ENCODE measurements around the gene IFI27. TPM values are rescaled to one million over a fixed set of nuclear protein-coding genes. Genes with fewer than 3 reads are reported as not detected.

IFI27 gene
- total and polyA plus RNA-seq, 2 of the 4 experiments (the other 2 are of a cell fraction), result under 0.01 to 0.60 TPM

GRCh38 chr14:94144765-94145164 lies 34.2 kb downstream of the IFI27 start:
- POLR2A ChIA-PET (ENCODE audit: unreplicated experiment), result no interaction called here
- no peak overlapping the region for H2AK5ac ChIP-seq (ENCODE audit: low read depth, low read length)
- no peak overlapping the region for H2BK20ac ChIP-seq (ENCODE audit: low read depth, low read length)
- BruUV-seq (replicated peaks), result no TSS peak
- H3K18ac ChIP-seq (ENCODE audit: low read depth, low read length), result no peak overlapping the region
- no peaks in the 10 kb centered on the region for H3K79me1 ChIP-seq (ENCODE audit: low read depth in 1 of 2, low read length in 2 of 2)
- WGBS, 2 experiments (ENCODE audit: extremely low coverage in 2 of 2, insufficient read length in 1 of 2), result no CpG with 5 or more reads among the region's 1 CpG
- H3K4me2 ChIP-seq (ENCODE audit: low read depth, low read length), result no peak overlapping the region
- intact Hi-C loops (cut with micrococcal nuclease) (no loop called here), dilution Hi-C loops (cut with HindIII; ENCODE audit: low sequenced_read_pairs, unreplicated experiment) (no loop called here), in situ Hi-C loops (cut with MboI; ENCODE audit: low sequenced_read_pairs) (no loop called here)
- no peak overlapping the region for H3K4me3 ChIP-seq (ENCODE audit: insufficient read depth, low read depth, low read length)
- no peaks in the 10 kb centered on the region for H3K4me1 ChIP-seq (ENCODE audit: control insufficient read depth, insufficient read depth, low read length)
- no peaks in the 10 kb centered on the region for H3K9me3 ChIP-seq (ENCODE audit: control insufficient read depth, insufficient read depth, low read length)
- no peak overlapping the region for H2BK120ac ChIP-seq (ENCODE audit: low read depth, low read length)
- ATAC-seq (ENCODE audit: low read depth), result no peak
- H4K20me1 ChIP-seq (ENCODE audit: insufficient read depth, low read length), result no peaks in the 10 kb centered on the region
- CTCF ChIA-PET, result no interaction called here
- no peak overlapping the region for H2BK15ac ChIP-seq (ENCODE audit: low read depth, low read length)
- H4K8ac ChIP-seq (ENCODE audit: low read depth in 2 of 2, low read length in 2 of 2), result no peak overlapping the region
- H4K91ac ChIP-seq (ENCODE audit: insufficient read depth, low read depth, low read length), result no peak overlapping the region
- no peak overlapping the region for H3K4ac ChIP-seq (ENCODE audit: low read depth, low read length)
- peak overlapping the region; percentile 67 for H2AFZ ChIP-seq (replicated peaks; ENCODE audit: low read length, poor library complexity)
- H2BK5ac ChIP-seq (ENCODE audit: low read depth, low read length, poor library complexity, severe bottlenecking), result no peak overlapping the region
- no peak overlapping the region for H4K5ac ChIP-seq (ENCODE audit: low read depth, low read length)
- no peak overlapping the region for H3K23ac ChIP-seq (ENCODE audit: low read depth, low read length)
- H3K9ac ChIP-seq (ENCODE audit: low read depth, low read length), result no peak overlapping the region
- DNase-seq, result no peak
- H3K9me1 ChIP-seq (ENCODE audit: insufficient read depth, low read length), result no peaks in the 10 kb centered on the region
- peaks cover 3% of the 10 kb centered on the region; the same call in 1 of the 2 replicates for H3K27me3 ChIP-seq (ENCODE audit: control insufficient read depth, insufficient read depth, low read length)
- TF ChIP-seq RAD21 (IDR thresholded peaks at IDR 0.05; ENCODE audit: low read length), result no peak
- no peak for TF ChIP-seq RFX5 (IDR thresholded peaks at IDR 0.05; ENCODE audit: low read depth, low read length)
- TF ChIP-seq CHD1 (IDR thresholded peaks at IDR 0.05; ENCODE audit: low read depth, low read length), result no peak
- TF ChIP-seq RCOR1 (IDR thresholded peaks at IDR 0.05; ENCODE audit: insufficient replicate concordance, low read length), result no peak
- TF ChIP-seq MAZ (IDR thresholded peaks at IDR 0.05; ENCODE audit: borderline replicate concordance, low read depth, low read length), result no peak
- TF ChIP-seq BHLHE40 (IDR thresholded peaks at IDR 0.05; ENCODE audit: low read depth, low read length), result no peak
- no peak for TF ChIP-seq ELK1 (IDR thresholded peaks at IDR 0.05; ENCODE audit: borderline replicate concordance, low read depth, low read length)
- TF ChIP-seq MAFK (IDR thresholded peaks at IDR 0.05; ENCODE audit: low read depth, low read length), result no peak
- no peak for TF ChIP-seq USF2 (IDR thresholded peaks at IDR 0.05; ENCODE audit: low read depth, low read length)
- no peak for TF ChIP-seq MXI1 (IDR thresholded peaks at IDR 0.05; ENCODE audit: borderline replicate concordance, low read depth, low read length)
- TF ChIP-seq CTCF (conservative IDR thresholded peaks at IDR 0.05; ENCODE audit: low read depth, low read length), result no peak
- TF ChIP-seq SMC3 (IDR thresholded peaks at IDR 0.05; ENCODE audit: low read depth, low read length), result no peak
- TF ChIP-seq NFE2L2 (IDR thresholded peaks at IDR 0.05; ENCODE audit: low read depth, low read length), result no peak
- no peak for TF ChIP-seq CEBPB (IDR thresholded peaks at IDR 0.05; ENCODE audit: low read depth, low read length)
- no peak for TF ChIP-seq POLR2A (IDR thresholded peaks at IDR 0.05; ENCODE audit: low read depth, low read length)
- TF ChIP-seq FOS (IDR thresholded peaks at IDR 0.05; ENCODE audit: low read depth, low read length), result no peak
- no peak overlapping the region for H2AK9ac ChIP-seq (replicated peaks; ENCODE audit: low read depth, low read length, poor library complexity)
- H3K56ac ChIP-seq (ENCODE audit: extremely low read depth, insufficient read depth, low read length), result no peak overlapping the region
- no peaks in the 10 kb centered on the region for H3K36me3 ChIP-seq (ENCODE audit: control insufficient read depth, insufficient read depth, low read length)
- H3K27ac ChIP-seq (ENCODE audit: insufficient read depth, low read length), result no peak overlapping the region
- no peak overlapping the region for H3K14ac ChIP-seq (replicated peaks; ENCODE audit: low read depth, low read length)

Data from IMR-90 (cell line).